A549 (cell line): Measurements from ENCODE around the gene CSMD2. TPM values are rescaled to one million over a fixed set of nuclear protein-coding genes. Genes with fewer than 3 reads are reported as not detected.

Experiments
- ATAC-seq, 2 experiments: fragments of 200-7000 bp in 1 of 2; fragments of >200 bp in 1 of 2; cut with Nextera tagmentation in 1 of 2; cut with Tn5 transposase in 1 of 2; 3 replicates each; pipeline versions ENCODE4 v1.8.0 to v1.9.1; 2018 to 2020; ENCODE audit warnings: mild to moderate bottlenecking in 1 of 2, moderate library complexity in 1 of 2
- CTCF ChIA-PET: fragments of 300-600 bp; sonication (Branson Sonifier 250); formaldehyde crosslinking; extraction: SDS; loops from one replicate; lab custom pipeline; 2021; ENCODE audit warnings: antibody characterized with exemption, inconsistent platforms; lab: Yijun Ruan, JAX
- POLR2A ChIA-PET: fragments of 350-600 bp; formaldehyde crosslinking; extraction: SDS; loops from one replicate; lab custom pipeline; 2021; ENCODE audit warnings: antibody characterized with exemption, inconsistent platforms; lab: Yijun Ruan, JAX
- DNase-seq, 2 experiments: peaks; one replicate each; pipeline versions ENCODE4 v3.0.0 to v3.0.0-alpha.2; 2011 to 2016; ENCODE audit warnings: low read depth in 1 of 2, low spot score in 1 of 2
- FAIRE-seq: peaks from 2 replicates; lab custom pipeline; 2011; peaks lifted over from hg19 to GRCh38; lab: Jason Lieb, UNC
- H3K27ac ChIP-seq, 2 experiments: fragments of >200 bp; sonication (Bioruptor Twin); formaldehyde crosslinking; 3 replicates each; pipeline ENCODE4 v1.5.1; 2016 to 2017
- H3K4me1 ChIP-seq: fragments of >200 bp; sonication (Bioruptor Twin); formaldehyde crosslinking; 3 replicates; pipeline ENCODE4 v1.6.1; 2016
- H3K4me2 ChIP-seq: fragments of >200 bp; sonication (Bioruptor Twin); formaldehyde crosslinking; 3 replicates; pipeline ENCODE4 v1.6.1; 2016
- H3K4me3 ChIP-seq: fragments of >200 bp; sonication (Bioruptor Twin); formaldehyde crosslinking; 3 replicates; pipeline ENCODE4 v1.5.1; 2016
- H3K9me3 ChIP-seq: fragments of >200 bp; sonication (Bioruptor Twin); formaldehyde crosslinking; 3 replicates; pipeline ENCODE4 v1.6.1; 2016
- BHLHE40 ChIP-seq: IDR thresholded peaks from 2 replicates; pipeline ENCODE4 v1.6.1; 2012; ENCODE audit warnings: low read depth, low read length, inconsistent platforms
- CHD2 ChIP-seq: fragments of 150-350 bp; IDR thresholded peaks from 2 replicates; pipeline ENCODE4 v1.6.1; 2014; ENCODE audit warnings: low read length; ENCODE audit not compliant: partially characterized antibody
- CHD4 ChIP-seq: fragments of 200-600 bp; sonication (generic); IDR thresholded peaks from 2 replicates; pipeline ENCODE4 v1.6.1; 2016; ENCODE audit warnings: antibody characterized with exemption, mild to moderate bottlenecking, borderline replicate concordance
- EHMT2 ChIP-seq: fragments of 200-600 bp; sonication (generic); IDR thresholded peaks from 2 replicates; pipeline ENCODE4 v1.6.1; 2016; ENCODE audit warnings: antibody characterized with exemption, low read depth, mild to moderate bottlenecking, moderate library complexity
- HOXA7 ChIP-seq: fragments of 250-450 bp; sonication (Bioruptor Pico); IDR thresholded peaks from 2 replicates; pipeline ENCODE4 v1.5.0; 2020; ENCODE audit warnings: mild to moderate bottlenecking, moderate library complexity
- JUNB ChIP-seq: fragments of >200 bp; sonication (Bioruptor Twin); formaldehyde crosslinking; IDR thresholded peaks from 2 replicates; pipeline ENCODE4 v1.6.1; 2016
- NFE2L2 ChIP-seq: fragments of 150-350 bp; conservative IDR thresholded peaks from 2 replicates; pipeline ENCODE4 v1.6.1; 2014; ENCODE audit warnings: low read length
- NPAS2 ChIP-seq: fragments of 250-450 bp; sonication (Bioruptor Pico); IDR thresholded peaks from 2 replicates; pipeline ENCODE4 v1.8.0; 2022; ENCODE audit warnings: mild to moderate bottlenecking, moderate library complexity, borderline replicate concordance
- NR3C1 ChIP-seq: fragments of >200 bp; sonication (Bioruptor Twin); formaldehyde crosslinking; IDR thresholded peaks from 3 replicates; pipeline ENCODE4 v1.6.1; 2017
- PHF8 ChIP-seq: fragments of 200-600 bp; sonication (generic); IDR thresholded peaks from 2 replicates; pipeline ENCODE4 v1.6.1; 2016; ENCODE audit warnings: low read depth, mild to moderate bottlenecking, antibody characterized with exemption, moderate library complexity, borderline replicate concordance
- POLR2AphosphoS2 ChIP-seq: conservative IDR thresholded peaks from 2 replicates; pipeline ENCODE4 v1.6.1; 2012; ENCODE audit warnings: low read length, improper control_type of control experiment, inconsistent platforms
- ZNF302 ChIP-seq: fragments of 250-450 bp; sonication (Bioruptor Pico); IDR thresholded peaks from 2 replicates; pipeline ENCODE4 v1.9.0; 2021; ENCODE audit warnings: inconsistent platforms, mild to moderate bottlenecking, moderate library complexity
- WGBS: methylation state at CpG from one replicate; pipeline ENCODE4 v1.1.6; 2017; ENCODE audit errors: missing lambda C conversion rate; 5-methylcytosine and 5-hydroxymethylcytosine counted together
- polyA plus RNA-seq, 4 experiments: library from polyadenylated mRNA; depleted of rRNA in 3 of 4; stranded (reverse); fragments of >200 nt; fragmentation: RNase III in 1 of 4; extraction: RNeasy Plus Mini Kit Qiagen cat#74134 plus additional on column Dnase treatment in 1 of 4; gene quantifications; 2 replicates in 3 of 4; 3 replicates in 1 of 4; pipeline ENCODE4 v1.2.3, GENCODE V29; 2011 to 2017
- TF ChIP-seq, protein P1 (sequence below): fragments of >200 bp; sonication (Bioruptor Twin); formaldehyde crosslinking; IDR thresholded peaks from 2 replicates; pipeline ENCODE4 v1.6.1; 2016
- TF ChIP-seq, protein P2 (sequence below): IDR thresholded peaks from 2 replicates; pipeline ENCODE4 v1.6.1; 2012; ENCODE audit warnings: low read depth, borderline replicate concordance
- TF ChIP-seq, protein P3 (sequence below): fragments of 250-450 bp; sonication (Bioruptor Pico); IDR thresholded peaks from 2 replicates; pipeline ENCODE4 v1.5.0; 2021; ENCODE audit warnings: mild to moderate bottlenecking, moderate library complexity, borderline replicate concordance
- TF ChIP-seq, protein P4 (sequence below): fragments of >200 bp; sonication (Bioruptor Twin); formaldehyde crosslinking; IDR thresholded peaks from 3 replicates; pipeline ENCODE4 v1.6.1; 2016
- TF ChIP-seq, protein P5 (sequence below): fragments of 450-650 bp; IDR thresholded peaks from 2 replicates; pipeline ENCODE4 v1.6.1; 2014; ENCODE audit warnings: antibody characterized with exemption

The CSMD2 gene
- polyA plus RNA-seq, 2 of the 4 experiments (the other 2 are of a cell fraction): not detected

DNA sequence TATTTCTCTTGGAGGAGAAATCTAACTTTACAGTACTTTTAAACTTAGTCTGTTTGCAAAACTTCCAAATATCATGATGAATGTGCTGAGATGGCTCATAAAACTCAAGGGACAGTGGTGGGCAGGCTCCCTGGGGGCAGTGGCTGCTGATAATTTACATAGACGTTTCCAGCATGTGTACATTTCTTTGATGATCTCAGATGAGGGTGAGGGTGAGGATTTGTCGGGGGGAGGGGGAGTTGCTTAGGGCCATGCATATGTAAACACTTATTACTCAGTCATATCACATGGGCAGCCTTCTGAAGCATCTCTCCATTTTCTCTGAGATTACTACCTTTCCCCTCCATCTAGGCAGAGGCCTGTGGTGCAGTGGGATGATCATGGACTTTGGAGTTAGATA, 454.1 kb downstream of the CSMD2 start:
- ATAC-seq: no peak
- no peak overlapping the region for H3K27ac ChIP-seq
- no peak overlapping the region for H3K4me2 ChIP-seq
- H3K4me3 ChIP-seq: no peak overlapping the region
- WGBS: 5% methylated on average over 2 of the region's 2 CpGs
- ChIA-PET CTCF (no interaction called here), POLR2A (no interaction called here)
- TF ChIP-seq NPAS2 (CRISPR knock-in tag) (no peak), PHF8 (no peak)
- no peak for DNase-seq
- no peaks in the 10 kb centered on the region for H3K9me3 ChIP-seq
- H3K4me1 ChIP-seq: no peaks in the 10 kb centered on the region
- no peak for FAIRE-seq

DNA sequence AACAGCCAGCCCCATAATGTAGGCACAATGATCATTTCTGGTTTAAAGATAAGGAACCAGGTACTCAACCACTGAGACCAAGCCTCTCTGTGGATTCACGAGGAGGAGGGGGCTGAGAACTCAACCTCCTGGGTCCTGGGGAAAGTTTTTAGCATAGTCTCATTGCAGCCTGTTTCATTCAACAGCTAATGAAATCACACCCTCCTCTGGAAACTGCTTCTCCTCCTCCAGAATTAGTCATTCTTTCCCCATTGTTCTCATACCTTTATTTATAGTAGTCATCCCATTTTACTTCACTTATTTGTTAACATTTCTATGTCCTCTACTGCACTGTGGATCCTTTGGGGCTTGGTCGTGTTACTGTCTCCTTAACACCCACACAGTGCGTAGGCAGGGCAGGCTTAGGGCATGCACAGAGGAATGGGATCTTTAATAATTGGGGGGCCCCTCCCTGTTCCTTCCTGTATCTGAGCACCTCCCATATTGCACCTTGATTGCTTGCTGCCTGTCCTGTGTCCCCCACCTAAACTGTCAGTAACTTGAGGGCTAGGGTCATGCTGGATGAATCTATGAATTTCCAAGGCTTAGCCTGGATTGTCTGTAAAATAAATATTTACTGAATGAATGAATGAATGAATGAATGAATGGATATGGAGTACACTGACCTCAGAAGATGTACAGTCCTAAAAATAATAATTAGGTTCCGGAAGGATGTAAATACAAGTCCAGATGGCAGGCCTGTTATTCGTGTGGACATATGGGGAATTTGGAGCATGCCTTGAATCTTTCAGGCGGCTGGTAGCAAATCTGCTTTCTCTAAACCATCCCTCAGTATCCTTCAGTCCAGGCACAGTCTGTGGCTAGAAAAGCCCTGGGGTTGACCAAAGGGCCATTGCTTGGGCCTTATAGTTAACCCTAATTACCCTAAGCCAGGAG, 455.0 kb downstream of the CSMD2 start:
- no peak for FAIRE-seq
- no peak for ATAC-seq
- no peak for DNase-seq
- ChIA-PET POLR2A (no interaction called here), CTCF (no interaction called here)
- 21% methylated on average over 6 of the region's 6 CpGs for WGBS
- no peaks in the 10 kb centered on the region for H3K9me3 ChIP-seq
- no peak overlapping the region for H3K4me2 ChIP-seq
- no peaks in the 10 kb centered on the region for H3K4me1 ChIP-seq
- no peak overlapping the region for H3K4me3 ChIP-seq
- TF ChIP-seq ZNF302 (no peak), CHD2 (no peak), CHD4 (no peak), POLR2AphosphoS2 (no peak), HOXA7 (CRISPR knock-in tag) (no peak), NR3C1 (no peak)
- TF ChIP-seq, protein P1, sequence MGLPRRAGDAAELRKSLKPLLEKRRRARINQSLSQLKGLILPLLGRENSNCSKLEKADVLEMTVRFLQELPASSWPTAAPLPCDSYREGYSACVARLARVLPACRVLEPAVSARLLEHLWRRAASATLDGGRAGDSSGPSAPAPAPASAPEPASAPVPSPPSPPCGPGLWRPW: no peak
- TF ChIP-seq, protein P2, sequence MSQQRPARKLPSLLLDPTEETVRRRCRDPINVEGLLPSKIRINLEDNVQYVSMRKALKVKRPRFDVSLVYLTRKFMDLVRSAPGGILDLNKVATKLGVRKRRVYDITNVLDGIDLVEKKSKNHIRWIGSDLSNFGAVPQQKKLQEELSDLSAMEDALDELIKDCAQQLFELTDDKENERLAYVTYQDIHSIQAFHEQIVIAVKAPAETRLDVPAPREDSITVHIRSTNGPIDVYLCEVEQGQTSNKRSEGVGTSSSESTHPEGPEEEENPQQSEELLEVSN: no peak
- TF ChIP-seq, protein P3, sequence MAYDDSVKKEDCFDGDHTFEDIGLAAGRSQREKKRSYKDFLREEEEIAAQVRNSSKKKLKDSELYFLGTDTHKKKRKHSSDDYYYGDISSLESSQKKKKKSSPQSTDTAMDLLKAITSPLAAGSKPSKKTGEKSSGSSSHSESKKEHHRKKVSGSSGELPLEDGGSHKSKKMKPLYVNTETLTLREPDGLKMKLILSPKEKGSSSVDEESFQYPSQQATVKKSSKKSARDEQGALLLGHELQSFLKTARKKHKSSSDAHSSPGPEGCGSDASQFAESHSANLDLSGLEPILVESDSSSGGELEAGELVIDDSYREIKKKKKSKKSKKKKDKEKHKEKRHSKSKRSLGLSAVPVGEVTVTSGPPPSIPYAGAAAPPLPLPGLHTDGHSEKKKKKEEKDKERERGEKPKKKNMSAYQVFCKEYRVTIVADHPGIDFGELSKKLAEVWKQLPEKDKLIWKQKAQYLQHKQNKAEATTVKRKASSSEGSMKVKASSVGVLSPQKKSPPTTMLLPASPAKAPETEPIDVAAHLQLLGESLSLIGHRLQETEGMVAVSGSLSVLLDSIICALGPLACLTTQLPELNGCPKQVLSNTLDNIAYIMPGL (CRISPR knock-in tag): no peak
- TF ChIP-seq, all 56 proteins: peak for 0
- H3K27ac ChIP-seq: no peak overlapping the region

DNA sequence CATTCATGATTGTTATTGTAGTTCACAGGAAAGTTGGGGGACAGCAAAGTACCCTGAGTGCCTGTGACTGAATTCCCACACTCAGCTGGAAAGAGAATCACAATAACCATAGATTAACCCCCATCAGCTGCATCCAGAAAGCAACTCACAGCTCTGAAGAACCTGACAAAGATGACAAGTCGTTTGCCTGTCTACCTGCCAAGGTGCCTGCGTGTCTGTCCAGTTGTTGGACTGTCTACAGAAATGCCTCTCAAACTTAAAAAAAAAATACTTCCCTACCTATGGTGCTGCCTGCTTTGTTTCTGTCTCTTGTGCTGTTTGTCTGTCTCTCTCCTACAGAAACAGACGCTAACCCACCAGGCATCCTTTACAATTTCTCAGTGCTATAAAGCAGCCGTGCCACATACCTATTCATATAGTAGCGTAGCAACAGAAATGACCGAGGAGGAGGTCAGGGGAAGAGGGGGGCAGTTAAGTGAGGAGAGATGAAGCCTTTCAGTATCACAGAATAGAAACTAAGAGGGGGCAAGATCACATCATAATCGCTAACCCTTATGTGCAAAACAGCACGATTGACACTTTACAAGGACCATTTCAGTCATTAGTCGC, 455.8 kb downstream of the CSMD2 start:
- 3% methylated on average over 8 of the region's 9 CpGs for WGBS
- ChIA-PET CTCF (no interaction called here), POLR2A (no interaction called here)
- ATAC-seq: no peak
- H3K27ac ChIP-seq: no peak overlapping the region
- TF ChIP-seq, protein P1: no peak
- TF ChIP-seq NFE2L2: no peak
- TF ChIP-seq, protein P4, sequence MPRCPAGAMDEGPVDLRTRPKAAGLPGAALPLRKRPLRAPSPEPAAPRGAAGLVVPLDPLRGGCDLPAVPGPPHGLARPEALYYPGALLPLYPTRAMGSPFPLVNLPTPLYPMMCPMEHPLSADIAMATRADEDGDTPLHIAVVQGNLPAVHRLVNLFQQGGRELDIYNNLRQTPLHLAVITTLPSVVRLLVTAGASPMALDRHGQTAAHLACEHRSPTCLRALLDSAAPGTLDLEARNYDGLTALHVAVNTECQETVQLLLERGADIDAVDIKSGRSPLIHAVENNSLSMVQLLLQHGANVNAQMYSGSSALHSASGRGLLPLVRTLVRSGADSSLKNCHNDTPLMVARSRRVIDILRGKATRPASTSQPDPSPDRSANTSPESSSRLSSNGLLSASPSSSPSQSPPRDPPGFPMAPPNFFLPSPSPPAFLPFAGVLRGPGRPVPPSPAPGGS: no peak
- no peak for TF ChIP-seq ZNF302
- no peak for TF ChIP-seq JUNB
- TF ChIP-seq, protein P3 (CRISPR knock-in tag): no peak
- TF ChIP-seq BHLHE40: no peak
- TF ChIP-seq, protein P2: no peak
- TF ChIP-seq NPAS2 (CRISPR knock-in tag): no peak
- TF ChIP-seq EHMT2: no peak
- TF ChIP-seq, protein P5, sequence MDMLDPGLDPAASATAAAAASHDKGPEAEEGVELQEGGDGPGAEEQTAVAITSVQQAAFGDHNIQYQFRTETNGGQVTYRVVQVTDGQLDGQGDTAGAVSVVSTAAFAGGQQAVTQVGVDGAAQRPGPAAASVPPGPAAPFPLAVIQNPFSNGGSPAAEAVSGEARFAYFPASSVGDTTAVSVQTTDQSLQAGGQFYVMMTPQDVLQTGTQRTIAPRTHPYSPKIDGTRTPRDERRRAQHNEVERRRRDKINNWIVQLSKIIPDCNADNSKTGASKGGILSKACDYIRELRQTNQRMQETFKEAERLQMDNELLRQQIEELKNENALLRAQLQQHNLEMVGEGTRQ: no peak
- TF ChIP-seq CHD4: no peak
- DNase-seq: no peak
- no peak overlapping the region for H3K4me2 ChIP-seq
- H3K9me3 ChIP-seq: no peaks in the 10 kb centered on the region
- no peak overlapping the region for H3K4me3 ChIP-seq
- H3K4me1 ChIP-seq: no peaks in the 10 kb centered on the region
- no peak for FAIRE-seq
